SW480 (cell line): ENCODE data around the gene CTNNA3.

ENCODE experiments used
- DNase-seq: peaks from one replicate; pipeline ENCODE4 v3.0.0-alpha.2; 2016; ENCODE audit warnings: low spot score

The CTNNA3 gene

DNA sequence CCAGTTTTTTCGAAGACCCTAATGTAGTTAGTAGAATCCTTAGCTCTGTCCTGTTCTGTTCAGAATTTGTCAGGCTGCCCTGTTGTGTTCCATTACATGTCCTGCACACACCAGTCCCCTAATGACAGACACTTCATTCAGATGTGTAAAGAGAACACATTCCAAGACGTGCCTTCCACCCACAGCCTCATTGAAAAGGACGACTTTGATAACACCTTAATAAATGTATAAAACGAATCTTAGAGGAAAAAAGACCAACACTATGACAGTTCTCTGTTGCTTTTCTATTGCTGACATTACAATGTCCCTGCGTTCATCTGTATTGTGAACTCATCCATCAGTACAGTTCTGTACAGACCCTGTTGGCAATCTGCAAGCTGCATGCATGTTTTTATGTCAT lies 766.6 kb downstream of the CTNNA3 start:
- no peak for DNase-seq

- DNase-seq, result no peak
Measured at GRCh38 chr10:66928776-66929175, 767.2 kb downstream of the CTNNA3 start.

DNA sequence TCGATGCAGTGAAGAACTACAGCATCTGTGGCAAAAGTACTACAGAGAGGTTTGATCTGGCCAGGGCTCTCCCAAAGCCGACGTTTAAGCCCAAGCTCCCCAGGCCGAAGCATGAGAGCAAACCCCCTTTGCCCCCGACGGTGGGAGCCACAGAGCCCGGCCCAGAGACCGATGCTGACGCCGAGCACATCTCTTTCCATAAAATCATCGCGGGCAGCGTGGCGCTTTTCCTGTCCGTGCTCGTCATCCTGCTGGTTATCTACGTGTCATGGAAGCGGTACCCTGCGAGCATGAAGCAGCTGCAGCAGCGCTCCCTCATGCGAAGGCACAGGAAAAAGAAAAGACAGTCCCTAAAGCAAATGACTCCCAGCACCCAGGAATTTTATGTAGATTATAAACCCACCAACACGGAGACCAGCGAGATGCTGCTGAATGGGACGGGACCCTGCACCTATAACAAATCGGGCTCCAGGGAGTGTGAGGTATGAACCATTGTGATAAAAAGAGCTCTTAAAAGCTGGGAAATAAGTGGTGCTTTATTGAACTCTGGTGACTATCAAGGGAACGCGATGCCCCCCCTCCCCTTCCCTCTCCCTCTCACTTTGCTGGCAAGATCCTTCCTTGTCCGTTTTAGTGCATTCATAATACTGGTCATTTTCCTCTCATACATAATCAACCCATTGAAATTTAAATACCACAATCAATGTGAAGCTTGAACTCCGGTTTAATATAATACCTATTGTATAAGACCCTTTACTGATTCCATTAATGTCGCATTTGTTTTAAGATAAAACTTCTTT lies 767.8 kb downstream of the CTNNA3 start:
- no peak for DNase-seq

DNA sequence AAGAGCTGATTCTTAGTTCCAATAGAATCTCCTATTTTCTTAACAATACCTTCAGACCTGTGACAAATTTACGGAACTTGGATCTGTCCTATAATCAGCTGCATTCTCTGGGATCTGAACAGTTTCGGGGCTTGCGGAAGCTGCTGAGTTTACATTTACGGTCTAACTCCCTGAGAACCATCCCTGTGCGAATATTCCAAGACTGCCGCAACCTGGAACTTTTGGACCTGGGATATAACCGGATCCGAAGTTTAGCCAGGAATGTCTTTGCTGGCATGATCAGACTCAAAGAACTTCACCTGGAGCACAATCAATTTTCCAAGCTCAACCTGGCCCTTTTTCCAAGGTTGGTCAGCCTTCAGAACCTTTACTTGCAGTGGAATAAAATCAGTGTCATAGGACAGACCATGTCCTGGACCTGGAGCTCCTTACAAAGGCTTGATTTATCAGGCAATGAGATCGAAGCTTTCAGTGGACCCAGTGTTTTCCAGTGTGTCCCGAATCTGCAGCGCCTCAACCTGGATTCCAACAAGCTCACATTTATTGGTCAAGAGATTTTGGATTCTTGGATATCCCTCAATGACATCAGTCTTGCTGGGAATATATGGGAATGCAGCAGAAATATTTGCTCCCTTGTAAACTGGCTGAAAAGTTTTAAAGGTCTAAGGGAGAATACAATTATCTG lies 768.6 kb downstream of the CTNNA3 start:
- no peak for DNase-seq

GRCh38 chr10:66926841-66927240 lies 769.2 kb downstream of the CTNNA3 start:
- DNase-seq, result no peak

DNA sequence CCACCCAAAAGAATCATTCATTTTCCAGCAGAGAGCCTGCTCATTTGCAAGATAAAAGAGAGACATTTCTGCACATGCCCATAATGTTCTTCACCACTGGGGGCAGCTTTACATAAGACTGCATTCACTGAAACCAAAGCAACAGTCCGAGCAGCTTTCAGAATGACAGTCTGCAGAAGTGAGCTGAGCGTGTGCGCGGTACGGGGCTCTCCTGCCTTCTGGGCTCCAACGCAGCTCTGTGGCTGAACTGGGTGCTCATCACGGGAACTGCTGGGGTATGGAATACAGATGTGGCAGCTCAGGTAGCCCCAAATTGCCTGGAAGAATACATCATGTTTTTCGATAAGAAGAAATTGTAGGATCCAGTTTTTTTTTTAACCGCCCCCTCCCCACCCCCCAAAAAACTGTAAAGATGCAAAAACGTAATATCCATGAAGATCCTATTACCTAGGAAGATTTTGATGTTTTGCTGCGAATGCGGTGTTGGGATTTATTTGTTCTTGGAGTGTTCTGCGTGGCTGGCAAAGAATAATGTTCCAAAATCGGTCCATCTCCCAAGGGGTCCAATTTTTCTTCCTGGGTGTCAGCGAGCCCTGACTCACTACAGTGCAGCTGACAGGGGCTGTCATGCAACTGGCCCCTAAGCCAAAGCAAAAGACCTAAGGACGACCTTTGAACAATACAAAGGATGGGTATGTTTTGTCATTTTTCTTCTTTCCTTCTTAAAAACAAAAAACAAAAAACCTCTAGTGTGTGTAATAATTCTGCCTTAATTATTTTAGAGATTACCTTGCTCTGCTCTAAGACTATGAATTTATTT lies 769.9 kb downstream of the CTNNA3 start, which contains the start of gene LRRTM3:
LRRTM3 (plus strand) TSS at position 141 of the 820 bp plus-strand sequence.
- DNase-seq, result peak; percentile 40

- no peak for DNase-seq
Measured at GRCh38 chr10:66925373-66925772, 770.6 kb downstream of the CTNNA3 start.

DNA sequence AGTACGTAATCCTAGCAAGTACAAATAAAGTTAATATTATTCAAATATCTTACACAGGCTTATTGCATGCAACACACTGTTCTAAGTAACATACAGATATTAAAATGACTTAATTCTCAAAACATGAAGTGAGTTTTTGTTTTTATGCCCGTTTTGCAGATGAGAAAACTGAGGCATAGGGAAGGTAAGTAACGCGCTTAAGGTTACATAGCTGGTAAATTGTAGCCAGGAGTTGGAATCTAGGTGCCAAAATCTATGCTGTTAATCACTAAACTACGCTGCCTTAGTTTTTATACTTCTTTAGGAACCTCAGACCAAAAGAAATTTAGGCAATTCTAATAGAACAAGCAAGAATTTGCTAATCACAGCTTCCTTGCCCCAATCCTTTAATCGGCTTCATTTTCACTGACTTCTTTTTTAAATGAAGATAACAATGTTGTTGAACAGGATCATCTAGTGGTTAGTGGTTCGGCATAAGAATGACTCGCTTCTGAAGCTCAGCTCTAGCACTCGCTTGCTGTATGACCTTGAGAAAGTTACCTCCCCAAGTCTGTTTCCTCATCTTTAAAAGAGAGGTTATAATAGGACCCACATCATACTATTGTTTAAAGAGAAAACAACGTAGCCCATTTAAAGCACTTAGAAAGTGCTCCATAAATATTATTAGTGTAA lies 771.2 kb downstream of the CTNNA3 start:
- no peak for DNase-seq

DNA sequence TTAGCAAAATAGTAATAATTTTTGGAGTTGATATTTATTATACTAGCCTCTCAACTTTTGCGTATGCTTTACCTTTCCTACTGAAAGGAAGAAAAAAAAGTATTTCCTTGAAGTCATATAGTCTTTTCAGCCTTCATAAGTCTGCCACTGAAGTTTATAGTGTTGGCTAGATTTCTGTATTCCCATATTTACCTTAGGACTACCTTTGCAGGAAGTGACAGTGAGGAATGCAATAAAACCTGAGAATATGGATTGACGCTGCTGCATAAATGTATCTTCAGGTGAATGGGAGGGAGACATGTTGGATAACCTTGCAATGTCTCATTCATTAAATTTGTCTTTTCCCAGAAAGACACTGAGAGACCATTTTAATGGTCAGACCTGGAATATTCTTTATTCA lies 776.7 kb downstream of the CTNNA3 start:
- DNase-seq, result no peak

DNA sequence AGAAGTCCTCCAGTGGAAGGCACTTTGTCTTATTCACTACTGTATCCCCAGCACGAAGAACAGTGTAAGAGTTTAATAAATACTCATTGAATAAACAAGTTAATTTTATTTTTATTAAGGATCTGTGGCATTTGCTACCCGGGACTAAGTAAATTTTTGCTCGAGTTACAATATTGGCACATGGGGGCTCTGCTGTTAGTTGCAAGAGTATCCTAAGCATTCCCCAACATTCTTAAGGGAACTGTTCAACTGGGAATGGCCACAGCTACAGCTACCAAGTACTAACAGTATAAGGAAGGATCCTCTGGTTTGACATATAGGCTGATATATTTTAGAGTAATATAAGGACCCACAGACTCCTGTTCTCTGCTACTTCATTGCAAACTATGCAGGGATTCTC lies 778.9 kb downstream of the CTNNA3 start:
- no peak for DNase-seq

GRCh38 chr10:66916030-66916429 lies 780.0 kb downstream of the CTNNA3 start:
- no peak for DNase-seq

GRCh38 chr10:66910671-66911070 lies 785.3 kb downstream of the CTNNA3 start:
- no peak for DNase-seq

DNA sequence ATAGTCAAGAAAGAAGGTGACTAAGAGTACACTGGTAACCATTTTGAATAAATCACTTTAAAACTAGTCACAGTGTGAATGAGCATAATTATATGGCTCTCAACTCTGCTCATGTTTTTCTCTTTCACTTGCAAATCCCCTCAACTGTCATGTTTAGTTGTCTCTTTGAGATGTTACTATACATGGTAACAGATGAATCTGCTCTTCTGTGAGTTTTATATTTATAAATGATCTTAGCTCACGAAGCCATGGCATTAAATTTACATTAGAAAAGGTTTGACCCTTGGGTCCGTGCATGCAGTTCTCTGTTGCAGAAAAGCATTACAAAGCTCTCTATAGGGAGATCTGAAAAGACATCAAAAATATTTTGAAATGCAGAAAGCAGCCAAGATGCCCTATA lies 803.1 kb downstream of the CTNNA3 start:
- no peak for DNase-seq

DNA sequence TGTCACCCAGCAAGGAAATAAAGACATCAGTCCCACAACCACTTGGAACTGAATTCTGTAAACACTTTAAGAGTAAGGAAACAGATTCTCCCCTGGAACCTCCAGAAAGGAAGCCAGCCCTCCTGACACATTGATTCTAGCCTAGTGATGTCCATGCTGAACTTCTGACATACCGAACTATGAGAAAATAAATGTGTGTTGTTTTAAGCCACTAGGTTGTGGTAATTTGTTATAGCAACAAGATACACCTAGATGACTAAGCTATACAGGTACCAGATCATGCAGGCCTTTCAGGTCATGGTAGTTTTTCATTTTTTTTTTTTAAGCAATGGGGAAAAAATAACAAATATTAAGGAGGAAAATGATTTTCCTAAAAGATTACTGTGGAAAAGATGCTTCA lies 807.8 kb downstream of the CTNNA3 start:
- no peak for DNase-seq

DNA sequence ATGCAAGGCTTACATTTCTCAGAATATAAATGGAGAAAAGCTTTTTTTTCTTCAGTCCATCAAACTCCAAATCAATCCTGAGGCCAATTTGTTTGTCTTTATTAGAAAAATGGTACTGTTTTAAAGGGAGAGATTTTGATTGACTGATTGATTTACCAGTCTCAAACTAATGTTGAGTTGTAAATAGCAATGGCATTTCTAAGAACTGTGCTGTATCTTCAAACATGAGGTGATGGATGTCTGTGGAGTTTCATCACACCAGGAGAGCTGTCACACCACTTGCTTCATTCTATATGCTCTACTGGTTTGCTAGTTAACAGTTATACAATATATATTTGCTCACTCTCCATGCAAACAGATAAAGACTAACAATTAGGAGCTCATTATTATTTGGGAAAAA lies 809.1 kb downstream of the CTNNA3 start:
- no peak for DNase-seq

DNA sequence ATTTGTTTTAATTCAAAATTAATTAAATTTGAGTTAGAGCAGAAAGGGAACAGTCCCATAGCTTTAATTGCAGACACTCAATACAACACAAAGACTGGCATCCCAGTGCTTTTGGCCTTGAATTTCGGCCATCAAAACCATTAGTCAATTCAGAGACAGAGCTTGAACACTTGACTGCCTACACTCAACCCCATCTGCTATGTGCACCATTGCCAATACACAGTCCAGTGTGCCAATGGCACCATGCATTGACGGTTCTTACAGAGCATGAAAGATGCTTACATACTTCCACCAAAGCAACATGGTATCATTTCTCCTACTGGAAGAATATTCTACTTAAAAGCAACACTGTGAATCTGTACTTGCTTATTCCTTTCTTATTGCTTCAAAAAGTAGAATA lies 813.7 kb downstream of the CTNNA3 start:
- DNase-seq, result no peak

DNA sequence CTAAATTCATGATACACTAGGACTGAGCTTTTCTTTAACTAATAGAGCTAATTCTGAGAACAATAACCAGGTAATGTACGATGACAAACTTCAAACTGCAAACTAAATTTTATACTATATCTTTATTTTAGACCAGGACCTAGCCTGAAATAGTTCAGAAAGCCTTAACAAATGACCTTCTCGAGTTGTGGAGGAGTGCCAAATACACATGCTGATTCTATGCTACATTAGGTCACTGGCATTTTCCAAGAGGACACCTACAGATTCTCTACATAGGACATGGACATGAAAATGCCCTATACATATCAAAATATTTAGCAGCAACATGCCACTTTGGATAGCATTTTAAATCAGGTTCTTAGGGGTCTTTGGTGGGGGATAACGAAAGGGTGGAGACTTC lies 814.2 kb downstream of the CTNNA3 start:
- DNase-seq, result no peak

DNA sequence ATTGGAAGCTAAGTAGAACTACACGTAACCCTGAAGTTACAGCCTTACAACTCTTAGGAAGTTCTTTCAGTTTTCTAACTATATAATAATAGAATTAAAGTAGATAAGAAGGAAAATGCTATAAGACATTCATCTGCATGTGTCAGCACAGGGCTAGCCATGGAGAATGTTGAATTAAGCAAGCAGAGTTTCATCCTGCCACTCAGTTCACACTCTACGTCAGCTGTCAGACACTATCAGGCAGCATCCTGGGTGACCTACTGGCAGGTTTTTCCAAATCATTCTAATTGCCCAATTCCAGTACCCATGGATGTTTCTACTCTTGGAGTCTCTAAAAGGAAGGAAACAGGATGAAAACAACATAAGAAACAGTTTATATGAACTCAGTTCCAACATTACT lies 815.2 kb downstream of the CTNNA3 start:
- no peak for DNase-seq

- DNase-seq, result no peak
Measured at GRCh38 chr10:66880292-66880691, 815.7 kb downstream of the CTNNA3 start.

DNA sequence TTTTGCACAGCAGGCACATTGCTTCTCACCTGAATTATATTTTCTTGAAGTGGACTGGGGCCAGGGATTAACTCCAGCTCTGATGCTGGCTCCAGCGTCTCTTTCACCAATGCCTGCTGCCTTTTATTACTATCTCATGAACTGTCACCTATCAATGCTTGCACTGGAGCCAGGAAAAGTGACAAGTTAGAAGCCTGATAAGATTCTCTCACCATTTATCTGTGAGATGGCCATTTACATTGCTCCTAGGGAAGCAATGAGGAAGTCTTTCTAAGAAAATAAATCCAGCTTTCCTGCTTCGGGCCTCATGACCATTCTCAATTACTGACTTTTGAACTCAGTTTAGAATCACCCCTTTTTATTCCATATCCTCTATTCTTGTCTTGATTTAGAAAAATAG lies 818.6 kb downstream of the CTNNA3 start:
- DNase-seq, result no peak

DNA sequence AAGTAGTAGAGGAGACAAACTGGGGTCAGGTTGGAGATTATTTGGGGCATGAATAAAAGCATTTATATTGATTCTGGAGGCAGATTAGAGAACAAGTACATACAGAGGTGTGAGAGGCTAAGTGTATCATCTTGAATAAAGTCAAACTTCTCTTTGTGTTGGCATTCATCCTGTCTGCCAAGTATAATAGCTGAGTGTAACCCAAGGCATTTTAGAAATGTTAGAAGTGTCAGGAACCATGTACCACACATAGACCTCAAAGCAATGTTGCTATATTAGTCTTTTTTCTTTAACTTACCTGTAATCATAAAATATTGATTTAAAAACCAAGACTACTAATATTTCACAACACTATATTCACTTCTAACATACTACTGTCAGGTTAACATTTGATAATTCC lies 826.4 kb downstream of the CTNNA3 start:
- no peak for DNase-seq

- DNase-seq, result no peak
Measured at GRCh38 chr10:66862687-66863258, 833.2 kb downstream of the CTNNA3 start.
